ENCODE data around the gene MRI1.
"Not testable (repeated sequence)": the region's sequence is repeated elsewhere in the genome, so short reads cannot be mapped to it uniquely, and the experiment has no call there.

- TF ChIP-seq ZNF416 (tag by site-specific recombination; IDR thresholded peaks at IDR 0.05); CTCF (tag by site-specific recombination; IDR thresholded peaks at IDR 0.05); ZNF654 (tag by site-specific recombination; IDR thresholded peaks at IDR 0.05; ENCODE audit: low read depth); ZNF121 (tag by site-specific recombination; IDR thresholded peaks at IDR 0.05); ZNF670 (tag by site-specific recombination; IDR thresholded peaks at IDR 0.05; ENCODE audit: low read depth); ZNF350 (tag by site-specific recombination; IDR thresholded peaks at IDR 0.05); HOXC10 (CRISPR knock-in tag; IDR thresholded peaks at IDR 0.05); ZNF621 (tag by site-specific recombination; IDR thresholded peaks at IDR 0.05): not testable (repeated sequence)
Observed at GRCh38 chr19:13753622-13754021, 10.7 kb upstream of the MRI1 start.
